ENCODE measurements around the gene C17orf100. TPM values are rescaled to one million over a fixed set of nuclear protein-coding genes. Genes with fewer than 3 reads are reported as not detected.

The C17orf100 gene
- total and polyA plus RNA-seq, 2 of the 13 experiments (the other 11 are each of a cell fraction or from before 2014, with no cell fraction given), result 3.6 to 8.7 TPM

- peak; percentile 60; the same call in 1 of the 2 replicates for TF ChIP-seq HMGXB3 (CRISPR knock-in tag; IDR thresholded peaks at IDR 0.05; ENCODE audit: borderline replicate concordance)
- peak; percentile 91; the same call in 1 of the 2 replicates for TF ChIP-seq ZNF547 (CRISPR knock-in tag; IDR thresholded peaks at IDR 0.05)
- peak; percentile 84 for TF ChIP-seq IKZF5 (CRISPR knock-in tag; IDR thresholded peaks at IDR 0.05)
- TF ChIP-seq FOXO1 (CRISPR knock-in tag; IDR thresholded peaks at IDR 0.05), result no peak
- TF ChIP-seq ZNF619 (CRISPR knock-in tag; IDR thresholded peaks at IDR 0.05), result 0 out of 2 replicates have a peak, but pooled peaks have one; percentile 57
- TF ChIP-seq TOPORS (CRISPR knock-in tag; IDR thresholded peaks at IDR 0.05), result 0 out of 2 replicates have a peak, but pooled peaks have one; percentile 20
- TF ChIP-seq RBM22 (optimal IDR thresholded peaks at IDR 0.05; ENCODE audit: low read length), result peak; percentile 90
- no peak; the same call in 1 of the 2 replicates for TF ChIP-seq ZHX2 (IDR thresholded peaks at IDR 0.05; ENCODE audit: low read depth)
- no peak; the same call in 1 of the 2 replicates for TF ChIP-seq ZHX2 (CRISPR knock-in tag; IDR thresholded peaks at IDR 0.05; ENCODE audit: borderline replicate concordance)
- TF ChIP-seq MYPOP (CRISPR knock-in tag; IDR thresholded peaks at IDR 0.05), result 0 out of 2 replicates have a peak, but pooled peaks have one; percentile 20
- TF ChIP-seq ZNF205 (CRISPR knock-in tag; IDR thresholded peaks at IDR 0.05), result 0 out of 2 replicates have a peak, but pooled peaks have one; percentile 28
- TF ChIP-seq IKZF4 (CRISPR knock-in tag; IDR thresholded peaks at IDR 0.05; ENCODE audit: borderline replicate concordance, low read depth, not compliant biosample characterization), result peak; percentile 97
- no peak; the same call in 1 of the 2 replicates for TF ChIP-seq NFKB2 (CRISPR knock-in tag; IDR thresholded peaks at IDR 0.05; ENCODE audit: borderline replicate concordance)
- 0 out of 2 replicates have a peak, but pooled peaks have one; percentile 24 for TF ChIP-seq JUND (CRISPR knock-in tag; IDR thresholded peaks at IDR 0.05)
- no peak for TF ChIP-seq REL (CRISPR knock-in tag; conservative IDR thresholded peaks at IDR 0.05)
- peak; percentile 11; the same call in 1 of the 2 replicates for TF ChIP-seq NFYC (CRISPR knock-in tag; IDR thresholded peaks at IDR 0.05)
Observed at GRCh38 chr17:6640536-6641246, 10.9 kb upstream of the C17orf100 start, which contains the start of the genes KIAA0753 and TXNDC17 (continued).
